Measurements from ENCODE around the gene ALDH9A1.

DNA sequence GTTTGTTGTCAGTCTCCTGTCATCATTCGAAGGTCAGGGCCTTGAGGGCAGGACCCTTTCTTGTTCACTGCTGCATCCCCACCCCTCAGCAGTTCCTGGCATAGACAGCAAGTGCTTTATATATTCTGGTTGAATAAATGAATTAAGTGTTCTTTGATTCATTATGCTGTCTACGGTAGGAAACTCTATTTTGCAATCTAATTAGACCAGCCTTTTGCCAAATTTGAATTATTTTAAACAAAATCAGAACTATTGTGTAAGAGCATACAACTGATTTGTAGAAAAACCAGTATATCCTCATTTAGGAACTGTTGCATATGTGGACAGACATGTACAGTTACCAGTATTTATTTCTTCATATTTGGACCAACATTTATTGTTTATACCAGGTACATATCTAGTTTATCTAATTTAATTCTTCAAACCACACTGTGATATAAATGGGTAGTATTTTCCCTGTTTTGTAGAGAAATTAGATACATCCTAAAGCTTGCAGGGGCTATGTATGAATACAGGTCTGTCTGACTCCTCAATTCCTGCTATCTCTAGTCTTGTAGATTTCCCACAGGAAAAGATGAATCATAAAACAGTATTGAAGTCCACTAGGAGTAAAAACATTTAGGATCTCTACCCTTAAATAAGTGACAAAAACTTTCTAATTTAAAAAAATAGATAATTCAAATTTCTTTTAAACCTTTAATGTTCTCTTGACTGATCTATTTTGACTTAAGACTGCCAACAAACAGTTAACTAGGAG, 57.0 kb downstream of the ALDH9A1 start:
- TF ChIP-seq, protein P1, sequence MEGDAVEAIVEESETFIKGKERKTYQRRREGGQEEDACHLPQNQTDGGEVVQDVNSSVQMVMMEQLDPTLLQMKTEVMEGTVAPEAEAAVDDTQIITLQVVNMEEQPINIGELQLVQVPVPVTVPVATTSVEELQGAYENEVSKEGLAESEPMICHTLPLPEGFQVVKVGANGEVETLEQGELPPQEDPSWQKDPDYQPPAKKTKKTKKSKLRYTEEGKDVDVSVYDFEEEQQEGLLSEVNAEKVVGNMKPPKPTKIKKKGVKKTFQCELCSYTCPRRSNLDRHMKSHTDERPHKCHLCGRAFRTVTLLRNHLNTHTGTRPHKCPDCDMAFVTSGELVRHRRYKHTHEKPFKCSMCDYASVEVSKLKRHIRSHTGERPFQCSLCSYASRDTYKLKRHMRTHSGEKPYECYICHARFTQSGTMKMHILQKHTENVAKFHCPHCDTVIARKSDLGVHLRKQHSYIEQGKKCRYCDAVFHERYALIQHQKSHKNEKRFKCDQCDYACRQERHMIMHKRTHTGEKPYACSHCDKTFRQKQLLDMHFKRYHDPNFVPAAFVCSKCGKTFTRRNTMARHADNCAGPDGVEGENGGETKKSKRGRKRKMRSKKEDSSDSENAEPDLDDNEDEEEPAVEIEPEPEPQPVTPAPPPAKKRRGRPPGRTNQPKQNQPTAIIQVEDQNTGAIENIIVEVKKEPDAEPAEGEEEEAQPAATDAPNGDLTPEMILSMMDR (IDR thresholded peaks at IDR 0.05): no peak
- no peak for TF ChIP-seq POLR2A (IDR thresholded peaks at IDR 0.05)

All from adrenal gland (tissue), 5 donors.